NT2/D1 (cell line): ENCODE data around the gene LTBP2.

ENCODE experiments used
- DNase-seq: peaks from one replicate; pipeline ENCODE4 v3.0.0-alpha.2; 2011; ENCODE audit warnings: low read depth, low spot score
- H3K27me3 ChIP-seq: 2 replicates; pipeline ENCODE4 v1.6.0; 2011; ENCODE audit warnings: mild to moderate bottlenecking; ENCODE audit not compliant: insufficient read length, insufficient read depth
- H3K36me3 ChIP-seq: 2 replicates; pipeline ENCODE4 v1.6.1; 2011; ENCODE audit warnings: mild to moderate bottlenecking, low read length, mixed read lengths; ENCODE audit not compliant: insufficient read depth, insufficient read length
- H3K4me1 ChIP-seq: 2 replicates; pipeline ENCODE4 v1.5.1; 2011; ENCODE audit not compliant: insufficient read depth, insufficient read length
- H3K4me3 ChIP-seq: 2 replicates; pipeline ENCODE4 v1.5.1; 2011; ENCODE audit warnings: low read depth; ENCODE audit not compliant: insufficient read length
- H3K9ac ChIP-seq: 2 replicates; pipeline ENCODE4 v1.6.0; 2011; ENCODE audit warnings: low read depth; ENCODE audit not compliant: insufficient read length
- H3K9me3 ChIP-seq: 2 replicates; pipeline ENCODE4 v1.5.1; 2011; ENCODE audit warnings: mild to moderate bottlenecking, low read length; ENCODE audit not compliant: insufficient read depth
- SUZ12 ChIP-seq: IDR thresholded peaks from 2 replicates; pipeline ENCODE4 v1.6.1; 2011; ENCODE audit not compliant: insufficient read length, insufficient read depth; ENCODE audit errors: extremely low read depth
- YY1 ChIP-seq: IDR thresholded peaks from 2 replicates; pipeline ENCODE4 v1.6.1; 2011; ENCODE audit not compliant: insufficient read length, insufficient read depth
- ZNF274 ChIP-seq: IDR thresholded peaks from 2 replicates; pipeline ENCODE4 v1.6.1; 2011; ENCODE audit warnings: mild to moderate bottlenecking, low read depth, low read length

The LTBP2 gene

DNA sequence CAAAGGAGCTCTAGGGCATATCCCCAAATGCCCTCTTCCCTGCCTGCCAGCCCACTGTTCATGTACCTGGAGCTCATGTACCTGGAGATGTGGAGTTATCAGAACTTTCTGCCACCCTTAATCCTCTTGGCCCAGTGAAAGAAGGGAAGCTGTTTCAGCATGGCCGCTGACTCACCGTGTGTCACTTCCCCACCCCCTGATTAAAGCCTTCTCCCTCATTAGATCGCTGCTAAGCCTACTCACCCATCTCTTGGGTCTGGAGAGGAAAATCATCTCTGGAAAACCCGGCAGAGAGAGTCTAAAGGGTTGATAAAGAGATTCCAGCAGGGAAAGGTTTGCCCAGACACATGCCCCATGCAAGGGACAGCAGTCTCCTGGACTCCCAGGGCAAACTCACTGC, 4.5 kb upstream of the LTBP2 start:
- Histone ChIP-seq H3K4me3 (no peak overlapping the region), H3K27me3 (peaks cover 6% of the 10 kb centered on the region), H3K9ac (no peak overlapping the region), H3K9me3 (peaks cover 32% of the 10 kb centered on the region; the same call in 1 of the 2 replicates), H3K36me3 (no peaks in the 10 kb centered on the region), H3K4me1 (peaks cover 5% of the 10 kb centered on the region)
- no peak for DNase-seq
- TF ChIP-seq ZNF274 (no peak), YY1 (no peak), SUZ12 (no peak)

DNA sequence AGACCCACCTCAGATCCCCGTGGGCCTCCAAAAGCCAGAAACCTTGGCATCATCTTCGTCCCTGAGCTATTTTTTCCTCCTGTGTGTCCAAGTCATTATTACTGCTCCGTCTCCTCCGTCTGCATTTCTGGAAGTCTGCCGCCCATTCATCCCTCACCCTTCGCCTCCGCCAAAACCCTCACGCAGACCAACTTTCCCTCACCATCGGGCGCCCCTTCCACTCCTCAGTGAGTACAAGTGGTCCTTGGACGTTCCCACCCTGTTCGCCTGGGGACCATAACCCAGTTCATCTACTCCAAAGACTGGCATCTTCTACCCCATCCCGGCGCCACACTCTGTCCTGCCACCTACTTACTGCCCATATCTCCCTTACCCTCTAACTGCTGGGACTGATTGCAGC, 3.7 kb upstream of the LTBP2 start:
- no peak for DNase-seq
- Histone ChIP-seq H3K27me3 (peaks cover 14% of the 10 kb centered on the region), H3K4me3 (no peak overlapping the region), H3K4me1 (peaks cover 4% of the 10 kb centered on the region), H3K36me3 (no peaks in the 10 kb centered on the region), H3K9me3 (peaks cover 40% of the 10 kb centered on the region; the same call in 1 of the 2 replicates), H3K9ac (no peak overlapping the region)
- TF ChIP-seq SUZ12 (no peak), ZNF274 (no peak), YY1 (no peak)

DNA sequence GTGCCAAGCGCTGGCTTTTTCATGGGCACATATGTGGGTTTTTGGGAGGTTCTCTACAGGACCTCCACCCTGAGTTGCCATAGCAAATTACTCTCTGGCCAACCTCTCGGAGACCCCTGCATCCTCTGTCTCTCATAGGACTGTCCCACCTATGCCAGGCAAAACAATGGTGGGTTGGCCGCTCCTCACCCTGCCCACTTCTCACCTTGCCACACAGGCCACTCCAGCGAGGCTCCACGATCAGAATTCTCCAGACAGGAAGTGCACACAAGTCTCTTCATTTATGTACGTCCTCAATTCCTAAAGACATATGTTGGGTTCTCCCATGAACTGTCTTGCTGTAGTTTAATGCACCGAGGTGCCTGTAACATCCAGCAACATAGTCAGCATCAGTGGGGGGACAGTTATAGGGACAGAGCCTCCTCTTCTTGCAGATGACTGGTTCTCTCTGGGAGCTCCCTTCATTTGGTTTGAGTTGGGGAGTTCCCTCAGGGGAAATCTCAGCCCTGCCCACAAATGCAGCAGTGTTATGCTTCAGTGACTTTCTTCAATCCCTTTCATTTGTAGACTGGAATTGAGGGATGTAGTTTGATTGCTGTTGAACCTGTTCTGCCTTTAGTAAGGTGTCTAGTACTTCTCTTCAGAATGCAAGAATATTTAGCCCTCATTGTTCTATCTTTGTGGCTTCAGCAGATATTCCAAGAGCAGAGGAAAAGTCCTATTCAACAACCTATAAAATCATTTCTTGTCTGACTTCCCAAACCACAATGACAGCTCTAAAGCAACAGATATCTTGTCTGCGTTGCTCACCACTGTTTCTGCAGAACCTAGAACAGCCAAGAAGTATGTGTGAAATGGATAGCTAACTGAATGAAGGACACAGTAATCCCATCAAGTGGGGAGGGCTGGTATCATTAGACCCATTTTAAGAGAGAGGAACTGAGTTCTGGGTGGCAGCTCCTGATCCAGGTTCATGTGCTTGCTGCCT, 2.8 kb upstream of the LTBP2 start:
- Histone ChIP-seq H3K4me1 (peaks cover 3% of the 10 kb centered on the region), H3K27me3 (peaks cover 23% of the 10 kb centered on the region), H3K36me3 (no peaks in the 10 kb centered on the region), H3K9me3 (peaks cover 43% of the 10 kb centered on the region; the same call in 1 of the 2 replicates), H3K4me3 (no peak overlapping the region), H3K9ac (no peak overlapping the region)
- DNase-seq = no peak
- no peak for TF ChIP-seq SUZ12
- TF ChIP-seq YY1 = no peak
- TF ChIP-seq ZNF274 = no peak

DNA sequence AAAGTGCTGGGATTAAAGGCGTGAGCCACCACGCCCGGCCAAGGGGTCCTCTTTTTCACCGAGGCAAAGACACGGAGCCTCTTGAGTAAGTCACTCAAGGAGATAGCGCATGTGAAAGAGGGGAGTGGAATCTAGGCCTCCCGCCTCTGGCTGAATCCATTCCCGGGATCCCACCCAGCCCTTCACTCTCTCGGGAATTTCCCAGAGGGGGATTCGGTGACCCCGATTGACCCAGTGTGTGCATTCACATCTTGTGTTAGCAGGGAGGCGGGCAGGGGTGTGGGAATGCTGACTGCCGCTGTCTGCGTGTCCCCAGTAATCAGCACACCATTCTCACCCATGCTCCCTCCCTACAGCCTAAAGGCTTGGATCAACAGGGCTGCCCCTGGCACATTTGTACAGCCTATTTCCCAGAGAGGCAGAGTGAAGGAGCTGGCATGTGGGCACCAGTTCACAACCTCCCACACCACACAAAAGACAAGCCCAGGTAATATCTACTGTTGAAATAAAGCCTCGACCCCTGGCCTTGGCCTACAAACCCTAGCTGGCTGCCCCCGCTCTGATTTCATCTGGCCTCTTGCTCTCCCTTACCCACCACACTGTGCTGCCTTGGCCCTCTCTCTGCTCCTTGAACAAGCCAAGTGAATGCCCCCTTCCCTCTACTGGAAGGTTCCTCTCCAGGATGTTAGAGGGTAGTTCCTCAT, 1.3 kb upstream of the LTBP2 start:
- Histone ChIP-seq H3K9me3 (peaks cover 43% of the 10 kb centered on the region; the same call in 1 of the 2 replicates), H3K9ac (no peak overlapping the region), H3K27me3 (peaks cover 25% of the 10 kb centered on the region), H3K4me1 (no peaks in the 10 kb centered on the region), H3K4me3 (no peak overlapping the region), H3K36me3 (no peaks in the 10 kb centered on the region)
- DNase-seq = no peak
- TF ChIP-seq YY1 (no peak), SUZ12 (no peak), ZNF274 (no peak)

DNA sequence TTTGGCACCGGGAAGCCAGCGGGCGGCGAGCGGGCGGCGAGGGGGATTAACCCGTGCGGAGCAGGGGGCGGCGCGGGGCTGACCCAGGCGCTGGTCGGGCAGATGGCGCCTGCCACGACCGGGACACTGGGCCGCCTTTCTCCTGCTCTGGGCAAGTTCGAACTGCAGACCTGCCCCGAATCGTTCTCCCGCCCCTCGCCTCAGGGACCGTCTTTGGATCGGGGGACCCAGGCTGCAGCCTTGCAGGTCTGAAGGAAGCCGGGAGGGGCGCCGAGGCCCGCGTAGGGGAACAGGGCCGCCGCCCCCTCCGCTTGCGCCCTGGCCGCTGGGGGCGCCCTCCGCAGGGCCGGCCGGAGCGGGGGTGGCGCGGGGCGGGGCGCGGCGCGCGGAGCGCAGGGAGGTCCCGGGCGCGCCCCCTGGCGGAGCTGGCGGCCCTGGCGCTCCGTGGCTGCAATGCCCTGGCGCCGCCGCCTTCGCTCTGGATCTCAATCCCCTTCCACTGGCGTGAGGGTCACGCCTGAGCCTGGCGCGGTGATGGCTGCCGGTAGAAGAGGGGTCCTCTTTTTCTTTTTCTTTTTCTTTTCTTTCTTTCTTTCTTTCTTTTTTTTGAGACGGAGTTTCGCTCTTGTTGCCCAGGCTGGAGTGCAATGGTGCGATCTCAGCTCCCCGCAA, 449 bp upstream of the LTBP2 start:
- Histone ChIP-seq H3K4me3 (peak overlapping the region; percentile 39), H3K27me3 (peaks cover 25% of the 10 kb centered on the region), H3K9me3 (peaks cover 43% of the 10 kb centered on the region; the same call in 1 of the 2 replicates), H3K4me1 (no peaks in the 10 kb centered on the region), H3K9ac (peak overlapping the region; percentile 67), H3K36me3 (no peaks in the 10 kb centered on the region)
- peak; percentile 65 for DNase-seq
- no peak for TF ChIP-seq SUZ12
- TF ChIP-seq ZNF274 = no peak
- TF ChIP-seq YY1 = no peak

DNA sequence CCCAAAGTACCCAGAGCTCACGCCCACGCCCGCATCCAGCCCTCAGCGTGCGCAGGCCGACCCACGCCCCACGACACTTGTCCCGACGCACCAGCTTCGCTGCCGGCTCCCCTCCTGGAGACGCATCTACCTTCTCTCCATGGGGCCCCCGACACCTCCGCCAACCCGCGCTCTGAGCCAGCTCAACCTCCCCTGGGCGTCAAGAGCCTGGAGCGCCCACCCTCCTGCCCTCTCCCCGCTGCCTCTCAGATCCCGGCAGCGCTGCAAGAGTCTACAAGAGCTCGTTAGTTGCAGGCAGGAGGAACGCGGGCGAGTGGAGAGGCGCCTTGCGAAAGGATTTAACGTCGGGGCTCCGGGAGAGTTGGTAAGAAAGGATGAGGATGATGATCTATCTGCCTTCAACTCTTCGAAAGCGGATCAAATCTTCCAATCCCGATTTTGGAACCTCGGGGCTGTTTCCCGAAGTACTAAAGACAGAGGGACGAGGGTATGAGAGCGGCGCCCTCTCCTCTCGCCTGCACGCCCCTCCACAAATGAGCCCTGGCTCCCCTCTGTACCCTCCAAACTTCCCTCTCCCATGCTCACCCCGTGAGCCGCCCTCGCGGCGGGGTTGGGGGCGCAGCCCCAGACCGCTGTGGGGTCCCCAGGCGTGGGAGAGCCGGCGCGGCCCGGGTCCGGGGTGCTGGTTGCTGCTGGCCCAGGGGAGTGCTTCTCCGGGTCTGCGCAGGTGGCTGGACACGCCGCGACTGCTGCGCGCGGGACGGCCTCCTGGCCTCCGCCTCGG, 979 bp downstream of the LTBP2 start:
- no peak for TF ChIP-seq ZNF274

More for the DNA sequence above, 979 bp downstream of the LTBP2 start:
- H3K4me3 ChIP-seq = peak overlapping the region; percentile 39
- no peak overlapping the region for H3K9ac ChIP-seq
- H3K9me3 ChIP-seq = peaks cover 42% of the 10 kb centered on the region; the same call in 1 of the 2 replicates
- H3K4me1 ChIP-seq = no peaks in the 10 kb centered on the region
- H3K27me3 ChIP-seq = peaks cover 25% of the 10 kb centered on the region
- no peak for DNase-seq
- H3K36me3 ChIP-seq = no peaks in the 10 kb centered on the region
